ENCODE data around the gene FER. TPM values are rescaled to one million over a fixed set of nuclear protein-coding genes. Genes with fewer than 3 reads are reported as not detected.

Gene FER
- total and polyA plus RNA-seq, 9 of the 15 experiments (the other 6 are each of a cell fraction or from before 2014, with no cell fraction given): 6.7 to 18.2 (median 8.9) TPM

GRCh38 chr5:108720391-108720790, 27.3 kb upstream of the FER start:
- TF ChIP-seq HNRNPLL (IDR thresholded peaks at IDR 0.05; ENCODE audit: low read depth, low read length, poor library complexity, severe bottlenecking): no peak
- peak; percentile 30; the same call in 1 of the 2 replicates for TF ChIP-seq FOSL1 (tag; conservative IDR thresholded peaks at IDR 0.05)
- no peak for TF ChIP-seq ZNF143 (CRISPR knock-in tag; IDR thresholded peaks at IDR 0.05)
- no peak for TF ChIP-seq TSHZ1 (CRISPR knock-in tag; IDR thresholded peaks at IDR 0.05)
- TF ChIP-seq, protein P1, sequence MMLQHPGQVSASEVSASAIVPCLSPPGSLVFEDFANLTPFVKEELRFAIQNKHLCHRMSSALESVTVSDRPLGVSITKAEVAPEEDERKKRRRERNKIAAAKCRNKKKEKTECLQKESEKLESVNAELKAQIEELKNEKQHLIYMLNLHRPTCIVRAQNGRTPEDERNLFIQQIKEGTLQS (IDR thresholded peaks at IDR 0.05): peak; percentile 43; the same call in 1 of the 2 replicates
- TF ChIP-seq, protein P1 (CRISPR knock-in tag; conservative IDR thresholded peaks at IDR 0.05): no peak
- no peak for TF ChIP-seq KLF10 (CRISPR knock-in tag; IDR thresholded peaks at IDR 0.05)
- no peaks in the 10 kb centered on the region for H3K79me2 ChIP-seq (ENCODE audit: control insufficient read depth, insufficient read depth, low read length)
- ChIA-PET CTCF (ENCODE audit: low intra/inter-chr PET ratio) (no interaction called here), POLR2A (no interaction called here)
- ATAC-seq: peak; percentile 31; the same call in 2 of the 3 replicates
- no TSS peak for BruUV-seq (replicated peaks)
- no peak overlapping the region for H3K4me3 ChIP-seq
- FAIRE-seq: no peak
- H2AFZ ChIP-seq (ENCODE audit: low read depth, low read length): no peak overlapping the region
- H3K9me3 ChIP-seq (replicated peaks; ENCODE audit: control insufficient read depth, insufficient read depth, low read depth, low read length): no peaks in the 10 kb centered on the region
- H3K4me2 ChIP-seq (ENCODE audit: insufficient read depth, low read length): no peak overlapping the region
- H3K27me3 ChIP-seq (ENCODE audit: control insufficient read depth in 2 of 2, insufficient read depth in 2 of 2, low read length in 2 of 2): no peaks in the 10 kb centered on the region
- no peaks in the 10 kb centered on the region for H3K9me1 ChIP-seq (ENCODE audit: control insufficient read depth, insufficient read depth, low read length)
- intact Hi-C loops (cut with micrococcal nuclease): loop anchor here (10.0 kb wide), 1 partner anchor 336 kb away; the partner anchor contains the start of gene FBXL17
- no peak overlapping the region for H3K9ac ChIP-seq (ENCODE audit: insufficient read depth in 1 of 2, low read depth in 2 of 2, low read length in 2 of 2)
- H3K27ac ChIP-seq (ENCODE audit: extremely low read depth, low read depth, low read length): no peak overlapping the region
- no peak for DNase-seq (ENCODE audit: extremely low read depth in 1 of 4, low spot score in 3 of 4)
- in situ Hi-C loops (cut with MboI): no loop called here
- H3K4me1 ChIP-seq (replicated peaks in 1 of 2; ENCODE audit: control insufficient read depth in 2 of 2, insufficient read depth in 2 of 2, low read length in 2 of 2): no peaks in the 10 kb centered on the region; a peak in 1 of 5 replicates
- H3K36me3 ChIP-seq (ENCODE audit: control insufficient read depth, insufficient read depth, low read length): no peaks in the 10 kb centered on the region
- H4K20me1 ChIP-seq (replicated peaks; ENCODE audit: control insufficient read depth, insufficient read depth, low read length): no peaks in the 10 kb centered on the region
